ENCODE measurements around the gene NCOA7.
A peak's percentile ranks its signal among the peaks of the same experiment; 100 is the strongest.
"Not testable (repeated sequence)": the region's sequence is repeated elsewhere in the genome, so short reads cannot be mapped to it uniquely, and the experiment has no call there.

NCOA7 gene

DNA sequence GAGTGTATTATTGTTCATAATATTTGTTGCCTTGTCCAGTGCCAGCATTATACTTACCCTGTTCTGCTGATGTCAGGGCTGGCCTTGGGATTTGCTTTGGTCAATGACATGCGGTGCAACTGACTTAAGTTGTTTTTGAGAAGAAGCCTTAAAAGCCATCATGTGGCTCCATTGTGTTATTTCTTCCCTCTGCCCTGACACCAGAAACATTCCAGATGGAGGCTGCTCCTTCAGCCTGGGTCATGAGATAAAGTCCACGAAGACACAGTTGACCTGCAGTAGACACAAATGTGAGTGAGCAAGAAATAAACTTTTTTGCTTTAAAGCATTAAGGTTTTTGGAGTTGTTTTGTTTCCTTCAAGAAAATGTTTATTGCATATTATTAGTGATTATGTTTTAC lies 158.3 kb downstream of the NCOA7 start:
- no peak for DNase-seq (ENCODE audit: low read depth)

DNA sequence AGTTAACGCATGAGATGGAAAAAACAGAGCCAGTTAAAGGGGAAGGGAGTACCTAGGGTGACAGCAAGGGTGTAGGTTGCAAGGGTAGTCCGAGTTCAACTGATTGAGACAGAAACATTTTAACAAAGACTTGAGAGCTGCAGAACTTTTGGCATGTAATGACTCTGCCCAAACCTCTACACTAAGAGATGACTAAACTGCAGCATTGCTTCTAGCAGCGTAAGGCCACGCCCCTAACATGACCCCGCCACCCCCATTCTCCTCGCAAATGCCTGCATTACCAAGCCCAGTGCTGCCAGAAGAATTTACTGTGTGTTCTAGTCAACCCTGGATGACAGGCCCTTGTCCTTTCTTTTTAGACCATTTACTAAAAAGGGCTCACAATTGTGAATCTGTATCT lies 159.5 kb downstream of the NCOA7 start:
- DNase-seq (ENCODE audit: low read depth), result no peak

DNA sequence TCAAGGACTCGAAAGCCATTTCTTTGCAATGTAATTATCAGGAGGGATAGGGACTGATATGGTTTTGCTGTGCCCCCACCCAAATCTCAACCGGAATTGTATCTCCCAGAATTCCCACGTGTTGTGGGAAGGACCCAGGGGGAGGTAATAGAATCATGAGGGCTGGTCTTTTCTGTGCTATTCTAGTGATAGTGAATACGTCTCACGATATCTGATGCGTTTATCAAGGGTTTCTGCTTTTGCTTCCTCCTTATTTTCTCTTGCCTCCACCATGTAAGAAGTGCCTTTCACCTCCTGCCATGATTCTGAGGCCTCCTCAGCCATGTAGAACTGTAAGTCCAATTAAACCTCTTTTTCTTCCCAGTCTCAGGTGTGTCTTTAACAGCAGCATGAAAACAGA lies 160.0 kb downstream of the NCOA7 start:
- not testable (repeated sequence) for DNase-seq (ENCODE audit: low read depth)

DNA sequence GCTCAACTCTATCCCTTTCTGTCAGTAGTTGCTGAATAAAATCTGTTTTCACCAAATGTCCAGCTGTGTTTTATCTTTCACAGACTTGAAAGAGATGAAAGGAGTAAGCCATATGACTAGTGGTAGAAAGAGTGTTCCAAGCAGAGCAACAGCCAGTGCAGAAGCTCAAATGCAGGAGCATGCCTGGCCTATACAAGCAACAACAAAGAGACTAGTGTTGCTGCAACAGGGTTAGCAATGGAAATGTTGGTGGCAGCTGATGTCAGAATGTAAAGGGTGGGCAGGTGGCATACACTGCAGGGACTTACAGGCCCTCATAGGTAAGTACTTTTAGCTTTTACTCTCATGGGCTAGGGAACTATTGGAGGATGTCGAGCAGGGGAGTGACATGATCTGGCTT lies 160.6 kb downstream of the NCOA7 start:
- DNase-seq (ENCODE audit: low read depth), result no peak

DNA sequence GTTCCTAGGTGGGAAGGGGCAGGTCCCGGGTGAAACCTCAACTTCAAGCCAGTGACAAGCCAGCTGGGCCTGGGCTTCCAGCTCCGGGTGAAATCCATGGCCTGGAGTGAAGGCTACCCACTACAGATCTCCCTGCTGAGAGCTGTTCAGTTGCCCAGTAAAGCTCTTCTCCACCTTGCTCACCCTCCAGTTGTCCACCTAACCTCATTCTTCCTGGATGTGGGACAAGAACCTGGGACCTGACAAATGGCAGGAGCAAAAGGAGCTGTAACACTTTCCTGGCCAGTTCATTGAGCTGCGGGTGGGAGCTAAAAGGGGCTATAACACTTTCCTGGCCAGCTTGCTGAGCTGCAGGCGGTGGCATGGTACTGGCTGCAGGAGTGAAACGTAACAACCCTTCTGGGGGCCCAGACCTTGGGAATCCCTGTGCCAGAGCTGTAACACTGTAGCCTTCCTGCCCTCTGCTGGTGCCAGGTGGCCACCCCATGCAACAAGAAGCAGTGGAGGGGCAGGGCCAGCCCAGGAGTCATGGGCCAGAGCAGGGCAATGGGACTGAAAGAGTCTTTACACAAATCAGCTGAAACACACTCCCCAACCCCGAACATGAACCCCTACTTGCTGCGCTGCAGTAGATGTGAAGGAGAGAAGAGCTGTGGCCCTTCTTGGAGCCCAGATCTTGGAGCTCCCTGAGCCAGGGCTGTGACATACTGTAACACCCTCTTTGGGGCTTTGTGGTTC lies 162.2 kb downstream of the NCOA7 start:
- DNase-seq (ENCODE audit: low read depth), result no peak

DNA sequence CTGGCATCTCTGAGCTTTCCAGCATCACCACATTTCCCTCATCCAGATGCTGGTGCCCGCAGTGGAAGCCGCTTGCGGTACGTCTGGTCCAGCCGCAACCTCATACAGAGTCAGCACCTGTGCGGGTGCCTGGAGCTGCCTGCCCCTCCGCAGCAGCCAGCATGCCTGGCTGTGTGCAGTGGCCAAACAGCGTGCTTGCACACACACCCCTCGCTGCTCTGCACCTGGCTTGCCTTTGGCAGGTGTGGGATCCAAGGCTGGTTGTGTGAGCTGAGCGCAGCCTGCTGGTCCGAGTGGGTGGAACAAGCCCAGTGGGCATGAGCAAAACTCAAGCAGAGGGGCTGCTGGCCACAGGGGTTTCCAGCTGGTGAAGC lies 162.7 kb downstream of the NCOA7 start:
- DNase-seq (ENCODE audit: low read depth), result no peak

DNA sequence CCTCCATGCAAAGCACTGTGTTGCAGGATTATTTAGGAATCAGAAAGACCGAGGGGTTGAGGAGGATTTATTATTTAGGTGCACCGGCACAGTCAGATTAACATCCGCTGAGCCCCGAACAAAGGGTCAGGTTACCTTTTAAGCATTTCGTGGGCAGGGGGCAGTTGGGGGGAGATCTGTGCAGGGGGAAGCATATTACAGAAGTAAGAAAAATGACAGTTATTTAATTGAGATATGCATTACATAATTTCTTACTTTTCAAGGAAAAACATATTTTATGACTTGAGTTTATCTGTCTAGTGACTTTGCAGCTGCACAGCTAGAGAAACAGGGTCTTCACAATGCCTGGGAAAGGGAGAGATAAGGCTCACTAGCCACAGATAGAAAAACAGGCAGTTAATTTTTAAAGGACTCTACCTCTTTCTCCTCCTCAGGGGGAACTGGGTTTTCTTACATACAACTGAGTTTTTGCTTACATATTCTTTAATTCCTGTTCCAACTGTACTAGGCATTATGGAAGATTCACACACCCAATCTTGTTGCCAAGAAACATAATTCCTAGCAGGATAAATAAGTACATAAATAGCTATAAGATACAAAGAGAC lies 164.1 kb downstream of the NCOA7 start:
- DNase-seq (ENCODE audit: low read depth), result no peak

DNA sequence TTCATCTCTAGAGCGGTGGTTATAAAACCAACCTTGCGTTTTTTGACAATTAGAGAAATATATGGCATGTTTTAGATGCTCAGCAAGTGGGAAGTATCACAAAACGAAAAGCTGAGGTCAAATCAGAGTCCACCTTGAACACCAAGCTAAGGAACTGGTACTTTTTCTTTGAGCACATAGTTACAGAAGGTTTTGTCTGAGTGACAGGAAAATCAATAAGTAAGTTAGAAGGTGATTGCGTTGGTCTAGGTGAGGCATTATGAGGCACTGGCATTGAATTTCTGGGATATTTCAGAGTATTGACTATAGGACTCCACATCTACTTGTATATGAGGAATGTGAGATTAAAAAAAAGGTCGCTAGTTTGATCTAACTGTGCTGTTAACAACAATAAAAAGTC lies 165.2 kb downstream of the NCOA7 start:
- DNase-seq (ENCODE audit: low read depth), result no peak

DNA sequence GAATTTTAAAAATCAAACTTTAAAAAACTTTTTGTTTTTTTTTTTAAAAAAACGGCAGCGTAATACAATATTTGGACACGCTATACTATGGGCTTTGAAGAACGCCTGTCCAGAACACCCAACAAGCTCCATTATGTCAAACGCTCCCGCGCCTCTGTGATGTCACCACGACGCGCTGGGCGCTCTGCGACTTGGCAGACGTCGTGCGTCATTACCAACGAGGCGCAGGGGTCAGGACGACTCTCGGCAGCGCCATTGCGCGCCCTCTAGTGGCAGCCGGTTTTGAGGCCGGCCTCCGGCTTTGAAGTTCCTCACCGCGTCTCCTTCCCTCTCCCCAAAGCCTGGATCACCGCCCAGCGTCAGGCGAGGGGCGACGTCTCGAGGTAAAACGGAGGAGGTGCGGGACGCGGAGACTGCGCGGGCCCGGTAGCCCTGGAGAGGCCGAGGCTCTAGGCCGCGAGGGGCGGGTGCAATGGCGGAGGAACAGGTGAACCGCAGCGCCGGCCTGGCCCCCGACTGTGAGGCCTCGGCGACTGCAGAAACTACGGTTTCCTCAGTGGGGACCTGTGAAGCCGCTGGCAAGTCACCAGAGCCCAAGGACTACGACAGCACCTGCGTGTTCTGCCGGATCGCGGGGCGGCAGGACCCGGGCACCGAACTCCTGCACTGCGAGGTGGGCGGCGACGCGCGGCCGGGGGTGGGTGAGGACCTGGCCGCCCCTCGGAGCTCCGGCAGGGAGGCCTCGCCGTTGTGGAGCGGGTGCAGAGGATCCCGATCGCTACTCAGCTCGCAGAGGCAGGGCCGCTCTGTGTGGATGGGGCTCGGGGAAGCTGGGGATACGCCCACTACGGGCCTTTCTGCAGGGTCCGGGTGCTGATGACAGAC lies 166.0 kb downstream of the NCOA7 start, which contains the start of gene HINT3:
Gene HINT3 (plus strand): TSS at position 265 of the 885 bp plus-strand sequence. CDS start 208 bp downstream, at position 473.
- peak; percentile 99 for DNase-seq (ENCODE audit: low read depth)

DNA sequence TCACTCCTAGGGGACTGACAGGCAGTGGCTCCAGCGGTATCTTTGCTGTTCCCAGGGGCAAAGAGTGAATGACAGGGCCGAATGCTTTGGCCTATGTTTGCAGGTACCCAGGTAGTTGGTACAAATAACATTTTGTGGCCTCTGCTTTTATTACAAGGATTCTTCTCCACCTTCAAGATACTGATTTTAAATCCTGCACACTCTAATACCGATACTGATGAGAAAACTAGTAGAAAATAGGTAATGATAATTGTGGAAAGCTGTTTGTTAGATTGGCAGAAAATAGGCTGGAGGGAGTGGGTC lies 166.6 kb downstream of the NCOA7 start:
- DNase-seq (ENCODE audit: low read depth), result no peak

DNA sequence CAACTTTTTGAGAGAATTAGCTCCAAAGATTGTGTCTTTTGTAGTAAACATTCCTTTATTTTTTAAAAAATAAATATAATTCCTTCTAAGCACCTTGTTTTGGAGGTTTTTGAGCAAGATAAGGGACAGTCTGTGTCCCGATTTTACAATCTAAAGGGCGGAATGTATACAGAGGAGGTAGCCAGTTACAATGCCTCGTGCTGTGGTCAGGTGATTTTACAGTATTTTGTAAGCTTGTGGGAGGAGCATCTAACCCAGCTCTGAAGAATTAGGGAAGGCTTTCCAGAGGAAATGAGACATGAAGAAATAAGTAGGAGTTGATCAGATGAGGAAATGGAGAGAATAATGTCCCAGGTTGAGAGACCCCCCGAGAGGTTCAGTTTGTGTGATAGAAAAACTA lies 167.1 kb downstream of the NCOA7 start:
- no peak for DNase-seq (ENCODE audit: low read depth)

DNA sequence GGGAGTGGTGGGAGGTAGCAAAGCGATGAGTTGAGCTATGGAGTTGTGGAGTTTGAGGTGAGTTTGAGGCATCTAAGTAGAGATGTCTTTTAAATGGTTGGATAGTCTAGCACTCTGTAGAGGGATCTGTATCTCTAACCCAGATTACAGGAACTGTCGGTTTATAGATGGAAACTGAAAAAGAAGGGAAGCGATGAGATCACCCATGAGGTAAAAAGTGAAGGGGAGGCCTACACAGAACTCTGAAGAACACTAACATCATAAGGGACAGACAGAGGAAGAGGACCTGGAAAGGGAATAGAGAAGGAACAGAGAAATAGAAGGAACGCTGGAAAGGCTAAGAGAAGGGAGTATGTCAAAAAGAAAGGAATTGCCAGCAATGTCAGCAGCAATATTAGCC lies 168.3 kb downstream of the NCOA7 start:
- DNase-seq (ENCODE audit: low read depth), result no peak

DNA sequence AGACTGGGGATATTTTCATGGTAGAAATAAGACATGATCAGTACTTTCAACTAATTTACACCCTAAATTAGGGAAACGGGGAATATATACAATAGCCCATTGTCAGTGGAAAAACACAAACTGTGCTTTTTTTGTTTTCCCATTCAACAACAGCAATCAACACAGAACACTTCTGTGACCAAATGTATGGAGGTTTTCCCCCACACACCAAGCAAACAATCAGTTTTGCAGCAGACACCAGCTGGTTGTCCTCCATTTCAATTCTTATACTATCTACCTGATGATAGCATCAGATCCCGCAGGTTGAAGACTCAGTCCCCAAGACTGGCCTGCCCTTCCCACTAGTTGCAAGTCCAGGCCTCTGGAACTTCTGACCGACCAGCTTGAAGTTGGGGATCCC lies 170.4 kb downstream of the NCOA7 start:
- DNase-seq (ENCODE audit: low read depth), result no peak

DNA sequence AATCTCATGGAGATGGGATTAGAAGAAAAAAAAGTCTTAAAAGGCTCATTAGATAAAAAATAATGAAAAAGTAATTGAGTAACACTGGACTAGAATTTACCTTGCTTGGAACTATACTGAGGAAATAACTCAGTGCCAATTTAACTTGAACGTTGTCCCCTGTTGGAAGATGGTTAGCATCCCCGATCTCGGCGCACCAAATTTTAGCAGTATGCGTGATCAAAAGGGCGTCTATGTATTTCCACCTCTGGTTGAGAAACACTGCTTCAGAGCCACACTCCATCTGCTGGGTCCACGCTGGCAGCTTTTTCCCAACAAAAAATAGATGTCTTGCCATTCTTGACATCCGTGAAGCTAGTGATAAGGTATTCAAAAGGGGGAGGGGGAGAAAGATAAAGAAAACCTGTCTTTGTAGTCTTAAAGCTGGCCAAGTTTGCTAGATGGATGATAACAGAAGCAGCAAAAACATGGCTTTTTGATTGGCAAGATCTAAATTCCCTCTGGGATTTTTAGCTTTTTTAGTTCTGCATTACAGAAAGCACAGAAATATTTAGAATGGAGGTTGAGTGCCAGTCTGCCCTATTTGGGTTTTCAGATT lies 172.2 kb downstream of the NCOA7 start:
- no peak for DNase-seq (ENCODE audit: low read depth)

DNA sequence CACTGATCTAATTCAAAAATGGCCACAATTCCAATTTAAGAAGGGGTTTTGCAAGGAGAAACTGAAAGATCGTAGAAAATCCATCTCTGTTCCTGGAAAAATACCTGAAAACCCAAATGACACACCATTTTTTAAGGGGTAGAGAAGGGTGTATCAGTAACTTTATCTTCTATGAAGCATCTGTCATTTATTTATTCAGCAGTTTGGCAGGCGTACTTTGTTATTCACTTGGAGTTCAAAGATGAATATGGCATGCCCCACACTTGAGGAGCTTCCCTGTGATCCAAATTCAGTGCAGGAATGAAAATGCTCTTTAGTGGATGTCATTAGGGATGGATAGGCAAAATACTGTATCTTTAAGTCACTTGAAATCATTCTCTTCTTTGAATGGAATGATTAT lies 173.1 kb downstream of the NCOA7 start:
- no peak for DNase-seq (ENCODE audit: low read depth)

DNA sequence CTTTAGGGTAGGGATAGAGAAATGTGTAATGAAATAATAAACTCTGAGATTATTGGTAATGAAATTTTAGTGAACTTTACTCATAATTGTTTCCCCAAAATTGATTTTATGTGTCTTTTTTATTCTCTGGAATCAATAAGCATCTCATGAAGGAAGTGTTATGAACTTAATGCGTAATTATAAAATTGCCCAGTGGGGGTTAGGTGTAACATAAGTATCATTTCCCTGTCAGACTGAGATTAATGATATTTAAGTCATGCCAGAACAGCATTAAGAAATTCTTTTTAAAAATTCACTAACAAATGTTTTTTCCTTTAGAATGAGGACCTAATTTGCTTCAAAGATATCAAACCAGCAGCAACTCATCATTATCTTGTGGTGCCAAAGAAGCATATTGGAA lies 175.8 kb downstream of the NCOA7 start:
- DNase-seq (ENCODE audit: low read depth), result no peak

DNA sequence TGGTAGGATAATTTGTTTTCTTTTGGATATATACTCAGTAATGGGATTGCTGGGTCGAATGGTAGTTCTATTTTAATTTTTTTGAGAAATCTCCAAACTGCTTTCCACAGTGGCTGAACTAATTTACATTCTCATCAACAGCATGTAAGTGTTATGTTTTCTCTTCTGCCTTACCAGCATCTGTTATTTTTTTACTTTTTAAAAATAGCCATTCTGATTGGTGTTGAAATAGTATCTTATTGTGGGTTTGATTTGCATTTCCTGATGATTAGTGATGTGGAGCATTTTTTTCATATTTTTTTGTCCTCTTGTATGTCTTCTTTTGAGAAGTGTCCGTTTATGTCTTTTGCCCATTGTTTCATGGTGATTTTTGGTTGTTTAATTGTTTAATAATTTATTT lies 177.7 kb downstream of the NCOA7 start:
- DNase-seq (ENCODE audit: low read depth), result no peak

DNA sequence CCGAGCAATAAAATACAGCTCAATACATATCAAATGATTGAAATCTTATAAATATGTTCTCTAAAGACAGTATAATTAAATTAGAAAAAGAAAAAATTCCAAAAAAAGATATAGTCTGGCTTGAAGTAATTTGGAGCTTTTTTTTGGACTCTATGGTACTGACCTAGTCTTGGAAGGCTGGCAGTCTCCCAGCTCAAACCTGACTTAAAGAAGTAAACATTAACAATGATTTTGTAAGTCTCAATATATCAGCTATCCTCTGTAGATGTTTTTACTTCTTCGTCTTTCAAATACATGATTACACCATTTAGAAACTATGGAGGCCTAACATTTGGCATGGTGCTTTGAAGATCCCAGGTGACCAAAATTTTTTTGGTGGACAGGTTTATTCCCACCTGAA lies 180.0 kb downstream of the NCOA7 start:
- DNase-seq (ENCODE audit: low read depth), result no peak

DNA sequence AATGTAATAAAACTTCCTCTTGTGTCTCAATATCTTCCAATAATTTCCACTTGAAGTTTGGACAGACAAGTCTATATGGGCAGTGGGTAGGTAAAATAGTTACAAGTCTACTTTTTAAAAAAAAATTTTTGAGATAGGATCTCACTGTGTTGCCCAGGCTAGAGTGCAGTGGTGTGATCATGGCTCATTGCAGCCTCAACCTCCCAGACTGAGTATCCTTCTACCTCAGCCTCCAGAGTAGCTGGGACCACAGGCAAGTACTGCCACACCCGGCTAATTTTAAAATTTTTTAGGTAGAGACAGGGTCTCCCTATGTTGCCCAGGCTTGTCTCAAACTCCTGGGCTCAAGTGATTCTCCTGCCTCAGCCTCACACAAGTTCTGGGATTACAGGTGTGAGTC lies 181.7 kb downstream of the NCOA7 start:
- DNase-seq (ENCODE audit: low read depth), result not testable (repeated sequence)

DNA sequence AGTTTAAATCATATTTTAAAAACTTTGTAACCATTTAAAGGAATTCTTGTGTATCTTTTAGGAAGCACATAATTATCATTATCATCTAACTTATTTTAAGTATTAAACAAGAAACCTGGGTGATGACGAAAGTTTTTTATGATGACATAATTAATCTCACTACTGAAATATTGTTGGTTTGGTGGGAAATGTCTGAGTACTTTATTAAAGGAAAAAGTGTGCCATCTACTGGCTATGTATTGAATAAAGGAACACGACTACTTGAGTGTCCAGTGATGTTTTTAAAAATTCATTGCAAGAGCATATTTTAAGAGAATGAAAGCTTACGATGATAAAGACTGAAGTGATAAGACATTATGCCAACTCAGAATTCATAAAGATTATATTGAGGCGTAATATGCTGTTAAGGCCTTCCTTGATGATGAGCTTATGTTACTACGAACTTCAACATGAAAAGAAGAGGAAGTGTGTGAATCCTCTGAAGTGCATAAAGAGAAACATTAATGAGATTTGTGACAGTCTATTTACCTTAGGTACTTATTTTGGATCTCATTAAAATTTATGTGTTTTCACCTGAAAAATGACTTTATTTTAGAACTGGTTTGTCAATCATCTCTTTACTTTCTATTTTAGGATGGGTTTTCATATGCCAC lies 183.6 kb downstream of the NCOA7 start:
- DNase-seq (ENCODE audit: low read depth), result no peak

DNA sequence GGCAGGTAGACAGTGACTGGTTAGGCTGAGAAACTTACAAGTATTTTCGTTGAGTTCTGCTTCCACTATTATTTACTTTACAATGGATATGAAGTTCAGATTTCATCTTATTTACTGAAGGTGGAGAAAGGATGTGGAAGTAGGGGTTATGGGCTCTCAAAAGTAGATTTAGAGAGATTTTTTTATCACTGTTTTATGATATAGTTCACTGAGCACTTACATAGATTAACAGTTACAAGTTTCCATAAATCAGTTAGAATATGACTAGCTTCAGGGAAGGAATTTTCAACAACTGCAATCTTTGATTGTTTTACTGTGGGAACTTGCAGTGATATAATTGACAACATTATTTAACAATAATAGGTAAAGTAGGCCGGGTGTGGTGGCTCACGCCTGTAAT lies 188.3 kb downstream of the NCOA7 start:
- no peak for DNase-seq (ENCODE audit: low read depth)
